Thyroid gland (tissue), 4 donors: ENCODE data around the gene C20orf173. TPM values are rescaled to one million over a fixed set of nuclear protein-coding genes. Genes with fewer than 3 reads are reported as not detected.
A peak's percentile ranks its signal among the peaks of the same experiment; 100 is the strongest.

Source experiments
- DNase-seq, 2 donors: peaks; one replicate each; pipeline ENCODE4 v3.0.0-alpha.2; 2019
- H3K27ac ChIP-seq, 3 donors: fragments of 200-600 bp; sonication (generic); 1 replicate in 2 of 3; 2 replicates in 1 of 3; pipeline ENCODE4 v1.5.1; 2016 to 2019; ENCODE audit warnings: mild to moderate bottlenecking in 1 of 3, moderate library complexity in 1 of 3
- H3K27me3 ChIP-seq: fragments of 200-600 bp; sonication (generic); one replicate; pipeline ENCODE4 v1.5.1; 2019
- H3K36me3 ChIP-seq, 2 donors: fragments of 200-600 bp; sonication (generic); one replicate each; pipeline ENCODE4 v1.5.1; 2016 to 2019
- H3K4me1 ChIP-seq, 2 donors: fragments of 200-600 bp; sonication (generic); one replicate each; pipeline ENCODE4 v1.5.1; 2017 to 2019
- H3K4me3 ChIP-seq, 3 donors: fragments of 200-600 bp; sonication (generic); replicated peaks in 1 of 3; 1 replicate in 2 of 3; 2 replicates in 1 of 3; pipeline ENCODE4 v1.5.1; 2016; ENCODE audit warnings: mild to moderate bottlenecking in 1 of 3
- H3K9me3 ChIP-seq: fragments of 200-600 bp; sonication (generic); one replicate; pipeline ENCODE4 v1.5.1; 2017
- POLR2A ChIP-seq, 2 donors: fragments of 450-650 bp; IDR thresholded peaks; one replicate each; pipeline ENCODE4 v1.6.1; 2017; ENCODE audit warnings: antibody characterized with exemption in 2 of 2, mild to moderate bottlenecking in 2 of 2, moderate library complexity in 1 of 2
- WGBS, 2 donors: methylation state at CpG; one replicate each; pipeline ENCODE4 v1.1.5; 2017; 5-methylcytosine and 5-hydroxymethylcytosine counted together
- intact Hi-C: fragments of 100-400 bp; cut with DNase I; formaldehyde crosslinking; loops from one replicate; pipeline ENCODE4 v1.15.1; 2023
- total RNA-seq, 4 donors: library from RNA; depleted of rRNA; stranded (reverse); fragments of >200 nt; gene quantifications; one replicate each; pipeline ENCODE4 v1.2.3, GENCODE V29; 2016
- TF ChIP-seq, protein P1 (sequence below), 6 experiments: fragments of 200-600 bp in 3 of 6; fragments of 450-650 bp in 3 of 6; sonication (generic) in 3 of 6; IDR thresholded peaks; one replicate each; pipeline ENCODE4 v1.5.1; 2016 to 2019; ENCODE audit warnings: antibody characterized with exemption in 6 of 6, mild to moderate bottlenecking in 2 of 6, inconsistent platforms in 1 of 6, moderate library complexity in 1 of 6

Gene C20orf173
- total RNA-seq, 4 donors from 2014 or later, result not detected

DNA sequence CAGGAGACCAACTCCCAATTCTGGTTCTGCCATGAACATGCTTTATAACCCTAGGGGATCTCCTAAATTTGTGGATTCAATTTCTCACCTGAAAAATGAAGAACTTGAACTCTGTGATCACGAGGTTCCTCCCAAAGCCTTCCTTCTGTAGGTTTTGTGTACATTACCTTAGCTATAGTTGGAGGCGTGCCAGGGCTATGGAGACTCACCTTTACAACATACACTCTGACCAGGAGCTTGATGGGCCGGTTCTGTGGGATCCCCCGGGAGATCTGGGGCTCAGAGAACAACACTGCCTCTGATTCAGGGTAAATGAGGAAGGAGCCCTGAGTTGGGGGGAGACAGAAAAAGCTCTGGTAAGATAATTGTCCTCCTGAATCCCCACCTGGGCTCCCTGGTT is 46.5 kb upstream of the C20orf173 start:
- H3K9me3 ChIP-seq, result no peaks in the 10 kb centered on the region
- no peak overlapping the region for H3K4me3 ChIP-seq
- DNase-seq, result no peak
- H3K36me3 ChIP-seq, result no peaks in the 10 kb centered on the region
- 36 to 56% methylated on average over 4 of the region's 4 CpGs for WGBS, 2 donors
- no peak overlapping the region for H3K27ac ChIP-seq
- TF ChIP-seq, protein P1, sequence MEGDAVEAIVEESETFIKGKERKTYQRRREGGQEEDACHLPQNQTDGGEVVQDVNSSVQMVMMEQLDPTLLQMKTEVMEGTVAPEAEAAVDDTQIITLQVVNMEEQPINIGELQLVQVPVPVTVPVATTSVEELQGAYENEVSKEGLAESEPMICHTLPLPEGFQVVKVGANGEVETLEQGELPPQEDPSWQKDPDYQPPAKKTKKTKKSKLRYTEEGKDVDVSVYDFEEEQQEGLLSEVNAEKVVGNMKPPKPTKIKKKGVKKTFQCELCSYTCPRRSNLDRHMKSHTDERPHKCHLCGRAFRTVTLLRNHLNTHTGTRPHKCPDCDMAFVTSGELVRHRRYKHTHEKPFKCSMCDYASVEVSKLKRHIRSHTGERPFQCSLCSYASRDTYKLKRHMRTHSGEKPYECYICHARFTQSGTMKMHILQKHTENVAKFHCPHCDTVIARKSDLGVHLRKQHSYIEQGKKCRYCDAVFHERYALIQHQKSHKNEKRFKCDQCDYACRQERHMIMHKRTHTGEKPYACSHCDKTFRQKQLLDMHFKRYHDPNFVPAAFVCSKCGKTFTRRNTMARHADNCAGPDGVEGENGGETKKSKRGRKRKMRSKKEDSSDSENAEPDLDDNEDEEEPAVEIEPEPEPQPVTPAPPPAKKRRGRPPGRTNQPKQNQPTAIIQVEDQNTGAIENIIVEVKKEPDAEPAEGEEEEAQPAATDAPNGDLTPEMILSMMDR (IDR thresholded peaks at IDR 0.05), result no peak
- intact Hi-C loops, result no loop called here
- H3K4me1 ChIP-seq, result no peaks in the 10 kb centered on the region
- H3K27me3 ChIP-seq, result no peaks in the 10 kb centered on the region

DNA sequence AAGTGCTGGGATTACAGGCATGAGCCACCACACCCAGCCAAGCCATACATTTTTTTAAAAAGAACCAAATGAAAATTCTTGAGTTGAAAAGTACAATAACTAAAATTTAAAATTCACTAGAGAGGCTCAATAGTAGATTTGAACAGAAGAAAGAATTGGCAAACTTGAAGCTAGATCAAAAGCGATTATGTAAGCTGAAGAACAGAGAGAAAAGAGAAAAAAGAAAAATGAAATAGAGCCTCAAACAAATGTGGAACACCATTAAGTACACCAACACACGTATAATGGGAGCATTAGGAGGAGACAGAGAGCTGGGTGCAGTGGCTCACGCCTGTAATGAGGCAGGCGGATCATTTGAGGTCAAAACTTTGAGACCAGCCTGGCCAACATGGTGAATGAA is 43.4 kb upstream of the C20orf173 start:
- H3K27ac ChIP-seq, result no peak overlapping the region
- no peaks in the 10 kb centered on the region for H3K36me3 ChIP-seq
- no peaks in the 10 kb centered on the region for H3K9me3 ChIP-seq
- no peak overlapping the region for H3K4me3 ChIP-seq
- H3K4me1 ChIP-seq, result no peaks in the 10 kb centered on the region
- DNase-seq, result no peak
- WGBS, 2 donors, result 94 to 97% methylated on average over 4 of the region's 4 CpGs
- H3K27me3 ChIP-seq, result no peaks in the 10 kb centered on the region
- no peak for TF ChIP-seq POLR2A (IDR thresholded peaks at IDR 0.05)
- TF ChIP-seq, protein P1 (IDR thresholded peaks at IDR 0.05), result no peak
- intact Hi-C loops, result no loop called here

DNA sequence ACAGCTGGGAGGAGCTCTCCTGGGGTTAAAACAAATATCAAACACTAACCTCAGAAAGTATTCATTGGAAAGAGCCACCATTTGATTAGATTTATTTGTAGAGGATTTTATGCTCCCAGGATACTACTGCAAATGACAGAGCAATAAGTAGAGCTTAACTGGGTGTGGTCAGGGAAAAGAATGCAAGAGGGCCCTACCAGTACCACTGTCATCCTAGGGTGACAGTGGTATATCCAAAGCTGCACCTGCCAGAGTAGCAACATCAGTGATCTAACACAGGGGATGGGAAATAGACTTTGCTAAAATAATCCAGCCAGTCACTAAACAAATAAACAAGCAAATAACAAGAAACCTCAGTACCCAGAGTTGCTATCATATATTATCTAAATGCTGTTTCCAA is 42.1 kb upstream of the C20orf173 start:
- Histone ChIP-seq H3K4me3 (no peak overlapping the region), H3K9me3 (no peaks in the 10 kb centered on the region), H3K4me1 (no peaks in the 10 kb centered on the region), H3K27ac (no peak overlapping the region), H3K36me3 (no peaks in the 10 kb centered on the region), H3K27me3 (no peaks in the 10 kb centered on the region)
- DNase-seq, result no peak
- TF ChIP-seq, protein P1 (IDR thresholded peaks at IDR 0.05), result no peak
- no peak for TF ChIP-seq POLR2A (IDR thresholded peaks at IDR 0.05)
- intact Hi-C loops, result no loop called here

DNA sequence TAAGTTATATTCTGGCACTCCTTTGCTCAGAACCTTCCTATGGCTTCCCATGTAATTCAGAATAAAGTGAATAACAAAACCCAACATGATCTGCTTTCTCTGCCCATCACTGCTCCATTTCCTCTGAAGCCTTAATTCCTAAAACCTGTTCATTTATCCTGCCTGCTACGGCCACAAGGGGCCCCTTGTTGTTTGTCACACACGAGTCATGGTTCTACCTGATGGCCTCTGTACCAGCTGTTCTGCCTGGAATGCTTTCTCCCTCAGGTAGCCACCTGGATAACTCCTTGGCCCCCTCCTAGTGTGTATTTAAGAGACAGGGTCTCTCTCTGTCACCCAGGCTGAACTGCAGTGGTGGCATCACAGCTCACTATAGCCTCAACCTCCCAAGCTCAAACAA is 39.2 kb upstream of the C20orf173 start:
- DNase-seq, result peak in 1 of 2 donors; percentile 14
- TF ChIP-seq, protein P1 (IDR thresholded peaks at IDR 0.05), result no peak
- TF ChIP-seq POLR2A (IDR thresholded peaks at IDR 0.05), result no peak
- Histone ChIP-seq H3K27ac (no peak overlapping the region), H3K27me3 (no peaks in the 10 kb centered on the region), H3K4me1 (no peaks in the 10 kb centered on the region), H3K36me3 (no peaks in the 10 kb centered on the region), H3K4me3 (no peak overlapping the region), H3K9me3 (no peaks in the 10 kb centered on the region)
- intact Hi-C loops, result no loop called here
- 11 to 21% methylated on average over 2 of the region's 2 CpGs for WGBS, 2 donors

DNA sequence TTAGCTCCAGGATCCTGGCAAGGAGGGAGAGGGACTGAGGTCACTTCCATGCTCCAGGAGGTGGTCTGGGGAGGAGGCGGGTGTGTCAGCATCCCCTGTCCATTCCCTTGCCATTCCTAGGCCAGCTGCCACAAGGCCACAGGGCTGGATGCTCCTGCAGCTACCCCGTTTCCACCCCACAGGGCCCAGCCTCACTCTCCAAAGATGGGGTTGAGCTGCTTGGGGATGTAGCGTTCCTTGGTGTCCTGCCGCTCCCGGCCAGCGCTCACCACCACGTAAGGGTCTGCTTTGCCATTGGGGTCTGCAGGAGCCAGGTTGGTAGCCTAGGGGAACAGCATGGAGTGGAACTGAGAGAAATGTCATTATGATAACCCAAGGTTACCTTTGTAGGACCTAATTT is 35.5 kb upstream of the C20orf173 start:
- Histone ChIP-seq H3K27me3 (no peaks in the 10 kb centered on the region), H3K27ac (no peak overlapping the region), H3K36me3 (no peaks in the 10 kb centered on the region), H3K4me3 (no peak overlapping the region), H3K4me1 (peaks cover 0 to 4% of the 10 kb centered on the region in 2 donors), H3K9me3 (no peaks in the 10 kb centered on the region)
- intact Hi-C loops, result no loop called here
- 89 to 100% methylated on average over 3 to 5 of the region's 7 CpGs for WGBS, 2 donors
- TF ChIP-seq, protein P1 (IDR thresholded peaks at IDR 0.05), result no peak
- TF ChIP-seq POLR2A (IDR thresholded peaks at IDR 0.05), result no peak
- no peak for DNase-seq
